ENCODE data around the gene TSPAN10.

TSPAN10 gene

GRCh38 chr17:81687770-81688541 is 51.0 kb downstream of the TSPAN10 start:
- DNase-seq (ENCODE audit: low read depth in 3 of 3): no peak

GRCh38 chr17:81688616-81689015 is 51.6 kb downstream of the TSPAN10 start:
- DNase-seq (ENCODE audit: low read depth in 3 of 3): no peak

- DNase-seq (ENCODE audit: low read depth in 3 of 3): no peak
Observed at GRCh38 chr17:81690066-81690465, 53.1 kb downstream of the TSPAN10 start.

- DNase-seq (ENCODE audit: low read depth in 3 of 3): no peak
Observed at GRCh38 chr17:81690549-81690948, 53.6 kb downstream of the TSPAN10 start.

- no peak for DNase-seq (ENCODE audit: low read depth in 3 of 3)
Observed at GRCh38 chr17:81691196-81691595, 54.2 kb downstream of the TSPAN10 start.

GRCh38 chr17:81691608-81692007 is 54.6 kb downstream of the TSPAN10 start:
- no peak for DNase-seq (ENCODE audit: low read depth in 3 of 3)

- DNase-seq (ENCODE audit: low read depth in 3 of 3): no peak
Observed at GRCh38 chr17:81693509-81694210, 56.7 kb downstream of the TSPAN10 start.

GRCh38 chr17:81694810-81695209 is 57.8 kb downstream of the TSPAN10 start:
- no peak for DNase-seq (ENCODE audit: low read depth in 3 of 3)

GRCh38 chr17:81695211-81695610 is 58.2 kb downstream of the TSPAN10 start:
- DNase-seq (ENCODE audit: low read depth in 3 of 3): no peak

GRCh38 chr17:81695801-81696200 is 58.8 kb downstream of the TSPAN10 start:
- DNase-seq (ENCODE audit: low read depth in 3 of 3): no peak

- no peak for DNase-seq (ENCODE audit: low read depth in 3 of 3)
Observed at GRCh38 chr17:81696218-81696941, 59.4 kb downstream of the TSPAN10 start.

GRCh38 chr17:81697261-81698044 is 60.5 kb downstream of the TSPAN10 start:
- DNase-seq (ENCODE audit: low read depth in 3 of 3): no peak

All from stimulated activated CD4-positive, alpha-beta T cell treated with anti-CD3 and anti-CD28 coated beads, TNF-alpha, amount 100 ng/mL, for 4 hours (primary cell).